ENCODE data around the gene AP2A2. TPM values are rescaled to one million over a fixed set of nuclear protein-coding genes. Genes with fewer than 3 reads are reported as not detected.

Gene AP2A2
- total RNA-seq, 2 experiments from 2014 or later = 45.9 to 46.6 TPM

DNA sequence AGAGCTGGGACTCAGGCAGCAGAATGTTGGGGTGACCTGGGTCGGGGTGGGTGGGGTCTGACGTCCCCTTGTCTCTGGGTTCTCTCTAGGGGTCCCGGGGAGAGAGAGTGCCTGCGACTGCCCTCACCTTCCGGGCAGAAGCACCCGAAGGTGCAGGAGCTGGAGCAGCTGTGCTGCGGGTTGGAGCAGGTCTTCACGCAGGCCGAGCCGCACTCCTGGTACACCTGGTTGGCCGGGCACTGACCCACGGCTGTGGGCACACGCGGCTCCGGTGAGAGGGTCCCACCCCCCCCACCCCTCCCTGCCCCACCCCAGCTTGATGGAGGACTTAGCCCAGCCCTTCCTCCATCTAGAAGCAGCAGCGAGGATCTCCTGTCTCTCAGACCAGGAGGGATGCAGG is 104.4 kb downstream of the AP2A2 start:
- POLR2A ChIA-PET = no interaction called here
- intact Hi-C loops (cut with DNase I, micrococcal nuclease) = no loop called here

DNA sequence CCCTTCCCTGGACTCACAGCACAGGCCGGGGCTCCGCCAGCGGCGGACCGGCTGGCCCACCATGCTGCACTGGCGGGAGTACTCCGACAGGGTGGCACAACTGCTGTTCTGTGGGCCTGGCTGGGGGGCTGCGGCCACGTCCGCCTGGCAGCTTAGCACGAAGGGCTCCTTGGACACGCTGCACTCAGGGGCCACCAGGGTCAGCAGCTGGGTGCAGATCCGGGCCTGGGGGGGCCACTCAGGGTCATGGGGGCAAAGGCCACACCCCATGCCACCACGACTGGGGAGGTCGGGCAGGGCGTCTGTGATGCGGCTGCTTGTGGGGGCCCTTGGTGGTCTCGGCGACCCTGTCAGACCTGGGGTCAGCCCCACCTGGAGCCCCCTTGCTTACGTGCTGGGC is 104.9 kb downstream of the AP2A2 start:
- H3K9me3 ChIP-seq (ENCODE audit: control insufficient read depth in 1 of 2, insufficient read depth in 1 of 2, low read length in 2 of 2) = no peaks in the 10 kb centered on the region
- ChIA-PET CTCF (no interaction called here), POLR2A (no interaction called here)
- no peaks in the 10 kb centered on the region for H3K27me3 ChIP-seq (ENCODE audit: control insufficient read depth in 1 of 2, insufficient read depth in 2 of 2, low read length in 2 of 2)
- intact Hi-C loops (cut with DNase I, micrococcal nuclease) = no loop called here
- no peaks in the 10 kb centered on the region for H3K4me1 Mint-ChIP-seq (ENCODE audit: low read depth)
- TF ChIP-seq, protein P1, sequence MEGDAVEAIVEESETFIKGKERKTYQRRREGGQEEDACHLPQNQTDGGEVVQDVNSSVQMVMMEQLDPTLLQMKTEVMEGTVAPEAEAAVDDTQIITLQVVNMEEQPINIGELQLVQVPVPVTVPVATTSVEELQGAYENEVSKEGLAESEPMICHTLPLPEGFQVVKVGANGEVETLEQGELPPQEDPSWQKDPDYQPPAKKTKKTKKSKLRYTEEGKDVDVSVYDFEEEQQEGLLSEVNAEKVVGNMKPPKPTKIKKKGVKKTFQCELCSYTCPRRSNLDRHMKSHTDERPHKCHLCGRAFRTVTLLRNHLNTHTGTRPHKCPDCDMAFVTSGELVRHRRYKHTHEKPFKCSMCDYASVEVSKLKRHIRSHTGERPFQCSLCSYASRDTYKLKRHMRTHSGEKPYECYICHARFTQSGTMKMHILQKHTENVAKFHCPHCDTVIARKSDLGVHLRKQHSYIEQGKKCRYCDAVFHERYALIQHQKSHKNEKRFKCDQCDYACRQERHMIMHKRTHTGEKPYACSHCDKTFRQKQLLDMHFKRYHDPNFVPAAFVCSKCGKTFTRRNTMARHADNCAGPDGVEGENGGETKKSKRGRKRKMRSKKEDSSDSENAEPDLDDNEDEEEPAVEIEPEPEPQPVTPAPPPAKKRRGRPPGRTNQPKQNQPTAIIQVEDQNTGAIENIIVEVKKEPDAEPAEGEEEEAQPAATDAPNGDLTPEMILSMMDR (IDR thresholded peaks at IDR 0.05) = no peak
- H3K27ac ChIP-seq (ENCODE audit: low read depth in 1 of 2, low read length in 2 of 2) = no peak overlapping the region
- no peaks in the 10 kb centered on the region for H3K36me3 Mint-ChIP-seq (ENCODE audit: low read depth)
- no peaks in the 10 kb centered on the region for H3K36me3 ChIP-seq (ENCODE audit: insufficient read depth, low read length)
- no peaks in the 10 kb centered on the region for H3K27me3 Mint-ChIP-seq
- H3K4me3 ChIP-seq (ENCODE audit: low read length) = no peak overlapping the region
- no peaks in the 10 kb centered on the region for H3K4me1 ChIP-seq (ENCODE audit: insufficient read depth, low read length)
- H3K9me3 Mint-ChIP-seq = no peaks in the 10 kb centered on the region
- H3K4me3 Mint-ChIP-seq = no peak overlapping the region
- DNase-seq (no peak), ATAC-seq (ENCODE audit: poor library complexity) (no peak)
- H3K27ac Mint-ChIP-seq = no peak overlapping the region

More for the DNA sequence above, 104.4 kb downstream of the AP2A2 start:
- CTCF ChIA-PET = no interaction called here
- DNase-seq (no peak), ATAC-seq (ENCODE audit: poor library complexity) (no peak)
- Histone ChIP-seq H3K4me1 (ENCODE audit: insufficient read depth, low read length) (no peaks in the 10 kb centered on the region), H3K9me3 (ENCODE audit: control insufficient read depth in 1 of 2, insufficient read depth in 1 of 2, low read length in 2 of 2) (no peaks in the 10 kb centered on the region), H3K36me3 (ENCODE audit: insufficient read depth, low read length) (no peaks in the 10 kb centered on the region), H3K4me3 (ENCODE audit: low read length) (no peak overlapping the region), H3K27ac (ENCODE audit: low read depth in 1 of 2, low read length in 2 of 2) (no peak overlapping the region), H3K27me3 (ENCODE audit: control insufficient read depth in 1 of 2, insufficient read depth in 2 of 2, low read length in 2 of 2) (no peaks in the 10 kb centered on the region)
- Mint-ChIP-seq H3K27ac (no peak overlapping the region), H3K9me3 (no peaks in the 10 kb centered on the region), H3K4me1 (ENCODE audit: low read depth) (no peaks in the 10 kb centered on the region), H3K36me3 (ENCODE audit: low read depth) (no peaks in the 10 kb centered on the region), H3K27me3 (no peaks in the 10 kb centered on the region), H3K4me3 (no peak overlapping the region)
- TF ChIP-seq, protein P1 (IDR thresholded peaks at IDR 0.05) = no peak

DNA sequence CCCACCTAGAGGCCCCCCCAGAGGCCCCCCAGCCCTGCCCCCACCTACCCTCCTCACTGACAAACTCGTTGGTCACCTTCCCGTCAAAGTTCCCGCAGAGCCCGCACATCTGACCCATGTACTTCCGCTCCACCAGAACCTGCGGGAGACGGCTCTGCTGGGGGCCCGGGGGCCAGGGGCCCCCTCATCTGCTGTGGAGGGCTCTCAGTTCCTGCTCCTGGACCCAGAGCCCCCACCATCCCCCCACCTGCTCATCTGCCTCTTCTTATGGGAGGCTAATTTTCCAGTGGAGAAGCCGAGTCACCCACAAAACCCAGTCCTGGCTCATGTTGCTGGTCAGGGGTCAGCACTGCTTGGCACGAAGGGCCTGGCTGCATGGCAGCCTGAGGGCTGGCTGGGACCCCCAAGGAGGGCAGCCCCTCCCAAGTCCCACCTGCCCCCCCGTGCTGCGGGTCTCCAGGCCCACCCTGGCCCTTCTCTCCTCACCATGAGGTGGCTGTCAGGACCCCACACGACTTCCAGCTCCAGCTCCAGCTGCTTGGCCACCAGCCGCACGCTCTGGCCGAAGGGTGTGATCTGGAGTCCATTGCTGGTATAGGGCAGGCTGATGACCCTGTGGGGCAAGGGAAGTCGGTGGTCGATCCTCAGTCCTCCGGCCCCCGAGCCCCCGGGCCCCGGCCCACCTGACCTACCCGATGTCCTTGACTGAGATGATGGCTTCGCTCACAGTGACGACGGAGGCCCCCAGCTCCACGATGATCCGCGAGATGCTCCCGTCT is 105.6 kb downstream of the AP2A2 start:
- POLR2A ChIA-PET = no interaction called here
- H3K4me3 ChIP-seq (ENCODE audit: low read length) = no peak overlapping the region
- DNase-seq (no peak), ATAC-seq (ENCODE audit: poor library complexity) (no peak)
- no peaks in the 10 kb centered on the region for H3K9me3 Mint-ChIP-seq
- no peaks in the 10 kb centered on the region for H3K27me3 ChIP-seq (ENCODE audit: control insufficient read depth in 1 of 2, insufficient read depth in 2 of 2, low read length in 2 of 2)
- H3K4me3 Mint-ChIP-seq = no peak overlapping the region
- no peaks in the 10 kb centered on the region for H3K27me3 Mint-ChIP-seq
- no peaks in the 10 kb centered on the region for H3K36me3 ChIP-seq (ENCODE audit: insufficient read depth, low read length)
- no peaks in the 10 kb centered on the region for H3K4me1 ChIP-seq (ENCODE audit: insufficient read depth, low read length)
- no peak overlapping the region for H3K27ac Mint-ChIP-seq
- H3K9me3 ChIP-seq (ENCODE audit: control insufficient read depth in 1 of 2, insufficient read depth in 1 of 2, low read length in 2 of 2) = no peaks in the 10 kb centered on the region
- H3K36me3 Mint-ChIP-seq (ENCODE audit: low read depth) = no peaks in the 10 kb centered on the region
- H3K27ac ChIP-seq (ENCODE audit: low read depth in 1 of 2, low read length in 2 of 2) = no peak overlapping the region
- intact Hi-C loops (cut with DNase I, micrococcal nuclease) = no loop called here
- H3K4me1 Mint-ChIP-seq (ENCODE audit: low read depth) = no peaks in the 10 kb centered on the region
- TF ChIP-seq, protein P1 (IDR thresholded peaks at IDR 0.05) = no peak
- CTCF ChIA-PET = no interaction called here

Data from CD4-positive, alpha-beta T cell (primary cell).